HK-2 (cell line): ENCODE data around the gene NRXN3.
A peak's percentile ranks its signal among the peaks of the same experiment; 100 is the strongest.

Source experiments
- DNase-seq: peaks from one replicate; pipeline ENCODE4 v3.0.0-alpha.2; 2018; ENCODE audit not compliant: unreplicated experiment

Gene NRXN3

DNA sequence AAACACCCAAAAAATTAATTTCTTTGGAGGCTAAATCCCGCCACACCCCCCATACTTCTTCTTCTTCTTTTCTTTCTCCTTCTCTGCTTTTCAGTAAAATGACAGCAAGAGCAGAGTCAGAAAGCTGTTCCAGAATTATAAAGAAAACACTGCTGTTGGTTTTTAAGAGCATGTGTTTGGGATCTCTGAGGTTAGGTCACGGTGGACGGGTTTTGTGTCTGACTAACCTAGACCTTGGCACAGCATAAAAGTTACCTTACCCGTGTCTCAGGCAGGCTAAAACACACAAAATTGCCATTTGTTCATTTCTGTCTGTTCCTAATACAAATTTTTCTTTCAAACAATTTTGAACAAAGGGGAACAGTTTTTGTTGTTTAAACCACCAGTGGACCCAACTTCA, 540.8 kb downstream of the NRXN3 start:
- DNase-seq = no peak

DNA sequence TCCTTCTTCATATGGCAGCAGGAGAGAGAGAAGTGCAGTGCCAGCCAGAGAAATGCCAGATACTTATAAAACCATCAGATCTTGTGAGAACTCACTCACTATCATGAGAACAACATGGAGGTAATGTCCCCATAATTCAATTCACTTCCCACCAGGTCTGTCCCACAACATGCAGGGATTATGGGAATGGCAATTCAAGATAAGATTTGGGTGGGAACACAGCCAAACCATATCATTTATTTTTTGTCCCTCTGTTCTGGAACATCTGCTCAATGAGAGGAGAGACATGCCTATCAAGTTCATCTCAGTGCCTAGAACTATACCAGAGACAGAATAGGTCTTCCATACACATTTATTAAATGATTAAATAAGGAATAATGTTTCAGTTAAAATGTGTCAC, 543.5 kb downstream of the NRXN3 start:
- no peak for DNase-seq

DNA sequence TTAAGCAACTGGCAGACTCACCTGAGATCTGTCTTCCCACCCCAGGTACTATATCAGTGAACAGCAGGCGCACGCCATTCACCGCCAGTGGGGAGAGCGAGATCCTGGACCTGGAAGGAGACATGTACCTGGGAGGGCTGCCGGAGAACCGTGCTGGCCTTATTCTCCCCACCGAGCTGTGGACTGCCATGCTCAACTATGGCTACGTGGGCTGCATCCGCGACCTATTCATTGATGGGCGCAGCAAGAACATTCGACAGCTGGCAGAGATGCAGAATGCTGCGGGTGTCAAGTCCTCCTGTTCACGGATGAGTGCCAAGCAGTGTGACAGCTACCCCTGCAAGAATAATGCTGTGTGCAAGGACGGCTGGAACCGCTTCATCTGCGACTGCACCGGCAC, 544.5 kb downstream of the NRXN3 start:
- no peak for DNase-seq

DNA sequence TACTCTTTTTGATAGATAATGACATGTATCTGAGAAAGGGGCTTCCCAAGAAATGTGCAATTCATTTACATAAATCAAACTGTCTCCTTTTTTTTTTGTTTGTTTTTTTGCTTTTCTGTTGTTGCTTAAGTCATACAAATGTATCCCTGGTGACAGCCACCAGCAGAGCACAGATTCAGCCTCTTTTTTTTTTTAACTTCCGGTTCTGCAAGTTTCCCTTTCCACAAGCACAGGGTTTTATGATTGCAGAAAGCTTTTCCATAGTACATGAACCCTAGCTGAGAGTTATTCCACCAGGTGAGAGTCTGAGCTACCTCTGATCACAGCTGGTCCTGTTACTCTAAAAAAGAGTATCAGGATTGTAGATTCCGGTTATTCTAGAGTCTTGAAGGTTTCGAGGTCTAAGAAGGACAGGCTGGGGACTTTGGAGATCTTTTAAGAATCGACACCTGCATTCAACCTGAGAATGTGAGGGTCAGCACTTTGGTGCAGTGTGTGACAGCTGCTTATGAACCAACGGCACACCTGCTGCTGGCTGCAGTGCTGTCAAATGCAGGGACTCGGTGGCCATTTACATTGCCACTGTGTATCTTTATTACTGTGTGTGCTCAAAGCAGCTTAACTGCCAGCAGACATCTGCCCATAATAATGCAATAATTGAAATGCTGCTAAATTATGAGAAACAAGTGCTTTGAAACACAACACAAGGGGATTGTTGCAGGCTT, 551.7 kb downstream of the NRXN3 start:
- no peak for DNase-seq

DNA sequence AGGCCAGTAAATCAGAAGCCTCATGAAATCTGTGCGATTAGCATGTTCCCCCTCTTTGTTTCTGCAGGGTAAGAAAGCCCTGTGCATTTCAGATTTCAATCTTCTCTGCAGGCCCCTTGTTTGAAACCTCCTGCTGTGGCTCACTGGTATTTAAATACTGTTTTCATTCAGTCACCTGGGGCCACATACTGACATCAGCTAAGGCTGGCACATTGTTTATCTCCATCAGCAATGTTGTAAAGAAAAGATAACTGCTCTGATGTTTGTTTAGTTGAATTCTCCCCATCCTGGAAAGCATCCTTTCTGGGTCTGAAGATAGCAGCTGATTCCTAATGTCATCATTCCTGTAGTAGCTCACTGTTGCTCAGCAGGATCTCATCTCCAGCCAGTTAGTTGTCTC, 554.9 kb downstream of the NRXN3 start:
- no peak for DNase-seq

DNA sequence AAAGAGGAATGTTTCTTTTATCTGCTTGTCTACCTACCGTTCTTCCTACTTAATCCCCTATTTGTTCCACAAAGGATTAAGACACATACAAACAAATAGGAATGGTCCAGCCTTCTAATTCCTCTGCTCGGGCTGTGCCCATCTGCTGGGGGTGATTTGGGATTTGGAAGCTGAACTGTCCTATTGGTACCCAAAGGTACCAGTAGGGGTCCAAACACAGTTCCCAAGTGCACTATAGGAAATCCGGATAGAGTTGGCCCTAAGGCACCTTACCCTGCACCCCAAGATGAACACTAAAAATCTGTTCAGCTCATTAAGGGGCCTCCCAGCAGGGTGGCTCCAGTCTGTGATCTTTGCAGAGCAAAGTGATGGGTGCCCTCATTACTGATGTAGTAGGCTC, 566.9 kb downstream of the NRXN3 start:
- no peak for DNase-seq

DNA sequence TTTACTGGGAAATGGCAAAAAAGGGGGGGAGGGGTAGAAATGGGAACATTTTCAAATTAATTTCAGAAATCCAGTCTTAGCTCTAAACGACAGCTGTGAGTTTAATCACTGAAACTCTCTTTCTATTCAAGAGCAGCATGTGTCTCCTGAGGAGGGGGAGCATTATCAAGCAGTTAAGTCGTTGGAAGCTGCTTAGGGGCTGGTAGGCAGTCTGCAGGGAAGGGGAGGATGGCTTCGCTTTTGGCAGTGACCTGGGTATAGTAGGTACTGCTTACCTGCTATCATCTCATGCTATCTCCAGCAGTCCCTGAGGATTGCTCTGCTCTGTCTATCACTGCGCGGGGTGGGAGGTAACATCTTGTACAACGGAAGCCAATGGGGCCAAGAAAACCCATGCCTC, 567.4 kb downstream of the NRXN3 start:
- no peak for DNase-seq

DNA sequence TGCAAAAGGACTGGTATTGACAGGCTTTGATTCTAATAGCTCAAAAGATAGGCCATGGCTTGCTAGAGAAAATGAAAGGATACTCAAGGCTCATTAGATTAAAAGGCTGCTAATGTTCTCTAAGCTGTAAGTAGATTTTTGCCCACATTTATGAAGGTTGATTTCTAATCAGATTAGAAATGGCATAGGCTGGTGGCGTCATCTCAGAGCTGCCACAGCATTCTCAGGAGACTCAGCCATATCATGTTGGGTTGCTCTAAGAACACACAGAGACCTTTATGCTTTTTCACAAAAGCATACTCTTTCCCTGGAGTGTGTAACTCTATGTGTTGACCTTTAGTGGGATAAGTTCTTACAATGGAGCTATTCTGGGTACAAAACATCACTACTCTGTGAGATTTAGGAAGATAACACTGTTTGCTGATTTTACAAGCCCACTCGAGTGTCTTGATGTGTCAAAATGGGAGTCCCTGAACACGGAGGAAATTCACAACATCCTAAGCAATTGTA, 576.0 kb downstream of the NRXN3 start:
- no peak for DNase-seq

DNA sequence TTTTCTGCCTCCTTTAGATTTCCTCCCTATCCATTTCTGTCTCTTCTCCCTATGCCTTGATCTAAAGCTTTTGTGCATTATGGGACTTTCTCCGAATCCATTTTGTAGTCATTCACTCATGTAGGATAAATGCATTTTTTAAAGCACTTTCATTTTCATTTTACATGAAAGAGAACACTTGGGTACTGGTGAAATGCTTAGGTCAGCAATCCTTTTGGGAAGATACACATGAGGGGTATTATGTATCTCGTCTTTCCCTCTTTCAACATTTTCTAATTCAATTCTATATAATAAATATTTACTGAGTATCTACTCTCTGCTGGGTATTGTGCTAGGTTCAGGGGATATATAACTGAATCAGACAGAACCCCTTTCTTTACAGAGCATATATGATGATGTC, 577.6 kb downstream of the NRXN3 start:
- no peak for DNase-seq

DNA sequence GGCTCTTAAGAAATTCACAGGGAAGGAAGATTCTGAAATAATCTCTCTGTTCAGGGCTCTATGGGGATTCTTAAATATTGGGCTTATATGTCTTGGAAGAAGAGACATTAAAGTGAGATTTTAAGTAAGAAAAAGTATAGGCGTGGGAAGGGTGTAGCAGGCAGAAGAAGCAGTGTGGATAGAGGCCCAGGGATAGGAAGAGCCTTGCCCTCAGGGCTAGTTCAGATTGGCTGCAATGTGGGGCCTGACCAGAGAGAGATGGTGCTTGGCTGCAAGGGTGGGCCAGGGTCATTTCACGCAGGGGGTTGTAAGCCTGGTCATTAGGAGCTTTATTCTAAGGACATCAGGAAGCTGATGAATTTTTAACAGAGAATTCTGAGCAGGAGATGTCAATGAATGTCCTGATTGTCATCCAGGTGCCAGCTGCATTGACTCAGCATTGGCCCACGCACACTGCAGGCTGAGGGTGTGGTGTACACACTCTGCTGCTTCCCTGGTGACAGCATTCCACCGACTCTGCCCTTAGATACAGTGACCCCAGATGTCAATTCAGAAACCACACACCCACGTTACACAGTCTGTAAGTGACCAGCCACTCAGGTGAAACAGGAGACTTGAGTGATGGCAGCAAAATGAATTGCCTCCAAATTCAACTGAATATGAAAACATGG, 582.5 kb downstream of the NRXN3 start:
- peak; percentile 47 for DNase-seq

DNA sequence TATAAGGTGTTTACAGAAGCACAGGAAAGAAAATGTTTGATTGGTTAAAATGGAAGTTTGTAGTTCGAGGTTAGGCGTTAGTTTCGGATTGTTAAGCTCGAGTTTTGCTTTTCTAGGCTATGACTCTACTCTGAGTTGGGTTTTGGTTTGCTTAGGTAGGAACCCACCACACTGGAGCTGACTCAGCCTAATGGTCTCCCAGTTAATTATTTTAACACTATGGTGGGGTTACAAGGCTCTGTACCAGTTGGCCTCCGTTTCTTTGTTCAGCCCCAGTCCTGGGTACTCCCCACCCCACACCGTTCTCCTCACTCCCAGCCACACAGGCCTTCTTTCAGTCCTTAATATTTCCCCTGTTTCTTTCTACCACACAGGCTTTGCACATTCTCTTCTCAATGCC, 583.9 kb downstream of the NRXN3 start:
- DNase-seq = no peak

DNA sequence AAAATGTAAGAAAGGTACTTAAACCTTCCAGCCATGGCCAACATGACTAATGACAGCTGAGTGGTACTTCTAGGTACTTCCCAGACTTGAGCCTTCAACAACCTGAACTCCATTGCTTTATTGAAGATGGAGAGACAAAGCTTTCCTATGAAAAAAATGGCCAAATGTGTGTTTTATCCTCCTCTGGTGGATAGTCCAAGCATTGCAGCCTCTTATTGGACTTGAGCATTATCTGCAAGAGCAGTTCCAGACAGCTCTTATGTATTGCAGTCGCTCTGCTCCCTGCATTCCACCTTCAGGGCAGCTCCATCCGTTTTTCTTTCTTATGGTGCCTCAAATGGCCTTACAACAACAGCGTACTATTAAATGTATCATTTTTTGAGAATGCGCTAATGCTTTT, 588.2 kb downstream of the NRXN3 start:
- no peak for DNase-seq

DNA sequence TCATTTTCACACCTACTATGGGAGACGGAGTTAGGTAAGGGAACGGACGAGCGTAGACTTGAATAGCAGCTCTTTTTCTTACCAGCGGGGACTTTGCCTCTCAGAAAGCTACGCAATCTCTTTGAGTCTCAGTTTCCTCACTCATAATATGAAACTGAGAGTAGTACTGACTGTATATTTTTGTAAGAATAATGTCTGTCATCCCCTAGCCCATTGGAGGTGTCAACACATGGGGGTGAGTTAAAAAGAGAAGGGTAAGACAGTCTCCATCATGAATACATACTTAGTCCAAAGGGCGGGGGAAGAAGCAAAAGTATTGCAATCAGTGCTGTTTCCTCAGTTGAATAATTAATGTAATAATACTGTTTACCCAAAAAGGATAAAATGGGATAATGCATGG, 592.2 kb downstream of the NRXN3 start:
- DNase-seq = no peak

DNA sequence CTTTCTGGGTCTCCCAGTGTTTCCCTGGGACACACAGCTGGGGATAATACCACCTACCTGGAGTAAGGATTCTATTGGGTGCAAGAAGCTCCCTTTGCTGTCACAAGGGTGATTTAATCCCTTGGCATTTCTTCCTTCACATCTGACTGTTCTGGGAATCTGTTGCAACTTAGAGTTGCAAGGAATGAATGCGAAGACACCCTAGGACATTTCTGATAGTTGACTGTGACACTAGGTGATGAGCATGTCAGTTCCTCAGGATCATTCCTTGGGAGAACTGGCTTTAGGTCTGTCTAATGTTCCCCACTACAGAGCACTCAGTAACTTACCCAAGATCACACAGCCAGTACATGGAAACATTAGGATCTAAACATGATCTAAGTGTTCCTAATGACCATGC, 593.6 kb downstream of the NRXN3 start:
- DNase-seq = no peak

DNA sequence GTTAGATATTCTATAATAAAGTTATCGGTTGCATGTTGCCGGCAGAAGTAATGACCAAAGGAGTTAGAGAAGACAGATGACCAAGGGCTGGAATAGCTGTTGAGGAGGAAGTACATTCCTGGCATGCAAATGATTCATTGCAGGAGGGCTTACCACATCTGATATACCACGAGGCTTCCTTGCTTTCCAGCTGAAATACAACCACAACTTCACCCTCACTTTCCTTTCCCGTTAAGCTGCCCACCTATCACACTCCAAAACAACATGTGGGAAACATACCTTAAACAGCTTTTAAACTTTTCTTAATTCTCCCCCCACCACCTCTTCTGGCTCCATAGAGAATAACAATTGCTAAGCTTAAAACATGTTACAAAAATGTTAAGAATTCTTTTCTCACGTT, 594.1 kb downstream of the NRXN3 start:
- peak; percentile 32 for DNase-seq

DNA sequence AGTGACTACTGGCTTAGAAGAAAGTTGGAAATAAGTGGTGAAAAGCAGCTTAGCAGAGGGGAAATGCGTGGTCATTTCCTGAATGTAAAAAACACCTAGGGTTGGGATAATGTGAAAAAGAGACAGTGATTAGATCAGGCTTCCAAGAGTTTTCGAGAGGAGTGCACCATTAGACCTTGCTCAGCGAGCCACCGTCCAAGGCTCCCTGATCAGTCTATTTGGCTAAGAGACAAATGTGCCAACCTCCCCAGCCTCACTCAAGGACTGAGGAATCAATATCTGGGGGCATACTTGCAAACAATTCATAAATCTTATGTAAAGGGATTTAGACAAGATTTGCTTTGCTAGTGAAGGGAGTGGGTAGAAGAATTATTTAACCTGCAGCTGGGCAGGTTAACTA, 594.5 kb downstream of the NRXN3 start:
- DNase-seq = no peak

DNA sequence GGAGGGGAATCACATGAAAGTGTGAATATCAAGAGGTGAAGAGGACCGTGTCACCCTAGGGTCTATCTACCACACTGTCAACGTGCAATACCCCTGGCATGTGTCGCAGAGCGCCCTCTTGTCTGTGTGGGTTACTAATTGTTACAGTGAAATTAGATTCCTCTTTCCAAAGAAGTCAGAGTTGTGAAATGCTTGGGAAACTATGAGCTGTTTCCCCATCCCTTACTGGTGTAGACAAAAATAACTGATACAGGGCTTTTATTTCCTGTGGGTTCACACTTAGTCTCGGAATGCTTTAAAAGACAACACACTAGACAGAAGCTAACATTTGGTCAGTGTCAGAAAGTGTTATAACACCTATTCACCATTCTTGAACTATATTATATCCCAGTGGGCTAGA, 597.3 kb downstream of the NRXN3 start:
- DNase-seq = no peak

DNA sequence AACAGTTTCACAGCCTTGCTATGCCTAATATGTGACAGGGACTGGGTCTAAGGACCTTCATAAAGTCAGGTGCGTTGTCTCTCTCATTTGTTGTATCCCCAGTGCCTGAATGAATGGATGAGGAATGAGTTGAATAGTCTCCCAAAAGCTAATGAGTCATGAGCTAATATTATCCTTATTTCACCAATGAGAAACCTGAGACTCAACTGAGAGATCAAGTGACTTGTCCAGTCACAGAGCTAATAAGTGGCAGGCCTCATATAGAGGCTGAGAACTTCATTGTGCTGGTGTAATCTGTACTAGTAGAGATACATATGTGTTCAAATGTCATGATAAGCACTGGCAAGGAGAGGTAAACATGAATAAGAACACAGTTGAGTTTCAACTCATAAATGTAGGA, 612.4 kb downstream of the NRXN3 start:
- no peak for DNase-seq

DNA sequence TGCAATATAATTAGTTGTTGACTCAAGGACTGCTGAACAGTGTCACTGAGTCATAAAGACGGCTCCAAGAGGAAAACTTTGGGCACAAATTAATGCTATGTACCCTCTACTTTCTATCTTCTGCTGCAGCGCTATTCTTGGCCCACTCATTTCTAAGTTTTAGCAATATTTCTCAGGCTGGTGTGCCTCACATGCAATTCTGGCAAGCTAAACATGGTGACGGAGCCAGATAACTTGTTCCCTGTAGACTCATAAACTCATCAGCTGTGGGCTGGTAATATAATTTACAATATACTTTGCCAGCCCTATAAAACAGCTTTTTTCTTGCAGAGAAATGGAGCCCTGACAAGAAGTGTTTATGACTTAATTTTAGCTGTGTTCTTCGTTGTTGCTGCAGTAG, 615.1 kb downstream of the NRXN3 start:
- no peak for DNase-seq

DNA sequence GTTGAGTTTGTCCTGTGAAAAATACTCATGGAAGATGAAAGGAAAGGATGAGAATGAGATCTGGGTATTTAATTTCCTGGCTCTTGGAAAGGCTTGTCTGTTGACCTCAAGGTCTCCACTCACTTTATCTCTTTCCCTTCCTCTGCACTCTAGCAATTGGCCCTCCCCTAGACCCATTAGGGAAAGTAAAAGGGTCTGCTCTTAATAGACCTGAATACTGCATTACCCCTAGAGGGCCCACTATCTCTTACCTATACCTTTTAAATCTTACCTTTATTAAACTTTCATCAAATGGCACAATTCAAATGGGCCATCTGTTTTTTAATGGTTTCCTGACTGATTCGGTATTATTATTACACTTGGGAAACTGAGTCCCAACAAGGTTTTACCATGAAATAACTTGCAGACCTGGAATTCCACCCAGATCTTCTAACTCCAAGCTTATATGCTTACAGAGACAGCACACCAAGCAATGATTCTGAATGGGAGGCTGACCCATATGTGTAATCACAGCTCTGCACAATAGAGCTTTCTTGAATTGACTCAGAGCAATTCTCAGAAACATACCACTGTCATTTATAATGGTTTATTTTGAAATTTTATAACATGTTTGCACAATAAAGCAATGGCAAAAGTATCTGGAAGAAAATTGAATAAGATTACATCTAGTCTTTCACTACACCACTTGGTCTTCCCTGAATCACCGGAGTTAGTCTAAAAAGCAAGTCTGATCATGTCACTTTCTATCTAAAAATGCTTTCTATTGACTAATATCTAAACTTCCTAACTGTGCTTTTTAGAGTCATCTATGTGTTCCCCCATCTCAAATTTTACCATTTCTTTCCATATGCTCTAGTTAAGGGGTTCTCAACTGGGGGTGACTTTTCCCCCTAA, 618.5 kb downstream of the NRXN3 start:
- DNase-seq = no peak

DNA sequence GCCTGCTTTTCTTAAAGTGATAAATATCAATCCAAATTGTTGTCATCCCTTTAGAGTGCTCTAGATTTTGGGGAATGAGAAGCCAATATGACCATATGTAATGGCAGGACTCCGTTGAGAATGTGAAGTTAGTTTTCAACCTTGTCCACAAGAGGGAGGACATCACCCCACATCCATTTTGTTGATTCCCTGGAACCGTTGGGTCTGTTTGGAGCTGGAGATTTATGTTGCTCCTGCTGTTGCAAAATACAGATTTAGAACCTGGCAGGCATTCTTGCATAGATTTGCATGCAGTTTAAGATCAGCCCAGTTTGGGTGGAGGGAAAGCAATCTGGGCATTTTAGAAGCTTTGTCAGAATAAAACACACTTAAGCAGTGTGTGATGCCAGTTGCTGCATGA, 620.1 kb downstream of the NRXN3 start:
- no peak for DNase-seq

DNA sequence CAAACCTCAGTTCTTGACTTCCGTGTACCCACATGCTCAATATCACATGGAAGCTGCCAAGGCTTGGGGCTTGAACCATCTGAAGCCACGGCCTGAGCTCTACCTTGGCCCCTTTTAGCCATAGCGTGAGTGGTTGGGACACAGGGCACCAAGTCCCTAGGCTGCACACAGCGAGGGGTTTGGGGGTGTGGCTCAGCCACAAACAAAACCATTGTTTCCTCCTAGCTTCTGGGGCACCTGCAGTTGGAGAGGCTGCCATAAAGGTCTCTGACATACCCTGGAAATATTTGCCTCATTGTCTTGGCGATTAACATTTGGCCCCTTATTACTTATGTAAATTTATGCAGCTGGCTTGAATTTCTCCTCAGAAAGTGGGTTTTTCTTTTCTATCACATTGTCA, 628.6 kb downstream of the NRXN3 start:
- DNase-seq = no peak

DNA sequence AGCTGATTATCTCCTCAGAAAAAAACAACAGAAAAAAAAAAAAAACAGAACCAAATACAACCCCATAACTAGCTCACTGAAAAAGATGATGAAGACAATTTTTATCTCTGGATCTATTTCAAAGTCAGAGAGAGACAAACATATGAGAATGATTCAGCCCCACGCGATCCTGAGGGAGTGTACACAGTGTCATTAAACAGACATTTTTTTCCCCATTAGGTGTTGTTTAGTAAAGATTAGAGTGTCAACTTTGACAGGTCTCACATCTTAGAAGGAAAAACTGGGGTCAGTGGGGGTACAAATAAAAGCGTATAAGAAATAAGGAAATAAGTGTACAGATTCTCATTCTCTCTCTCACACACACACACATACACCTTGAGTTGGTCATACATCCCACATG, 635.4 kb downstream of the NRXN3 start:
- DNase-seq = no peak
